Endothelial cell of umbilical vein (primary cell): Measurements from ENCODE around the gene PDCD1LG2. TPM values are rescaled to one million over a fixed set of nuclear protein-coding genes. Genes with fewer than 3 reads are reported as not detected.

Experiments used
- BruUV-seq: library from RNA; stranded (reverse); fragments of 400-500 nt; replicated peaks from 2 replicates; lab custom pipeline; 2021; lab: Mats Ljungman, UMichigan
- CTCF ChIA-PET: fragments of 300-600, 350-600 bp; sonication (Branson Sonifier 250); formaldehyde crosslinking; loops from one replicate; lab custom pipeline; 2021; ENCODE audit warnings: antibody characterized with exemption, inconsistent platforms; lab: Charles Lee
- POLR2A ChIA-PET: fragments of 300-600, 350-600 bp; sonication (Branson Sonifier 250); formaldehyde crosslinking; loops from one replicate; lab custom pipeline; 2021; ENCODE audit warnings: antibody characterized with exemption, inconsistent platforms; lab: Charles Lee
- DNase-seq: peaks from one replicate; pipeline ENCODE4 v3.0.0-alpha.2; 2011; ENCODE audit warnings: low read depth, low spot score
- FAIRE-seq: peaks from 2 replicates; lab custom pipeline; 2011; peaks lifted over from hg19 to GRCh38; lab: Jason Lieb, UNC
- H2AFZ ChIP-seq: 2 replicates; pipeline ENCODE4 v1.6.0; 2012; ENCODE audit warnings: low read depth, low read length, control low read depth, inconsistent platforms
- H3K27ac ChIP-seq: 2 replicates; pipeline ENCODE4 v1.5.1; 2011; ENCODE audit warnings: low read depth, mild to moderate bottlenecking, control low read depth, low read length, moderate library complexity; ENCODE audit not compliant: insufficient read depth
- H3K27me3 ChIP-seq, 2 experiments: 2 replicates each; pipeline versions ENCODE4 v1.6.0 to v1.6.1; 2011; ENCODE audit warnings: low read length in 2 of 2, mixed read lengths in 1 of 2; ENCODE audit not compliant: control insufficient read depth in 2 of 2, insufficient read depth in 2 of 2
- H3K36me3 ChIP-seq, 2 experiments: 2 replicates in 1 of 2; 3 replicates in 1 of 2; pipeline ENCODE4 v1.5.1; 2011; ENCODE audit warnings: low read length in 2 of 2, mild to moderate bottlenecking in 1 of 2, moderate library complexity in 1 of 2; ENCODE audit not compliant: control insufficient read depth in 2 of 2, insufficient read depth in 2 of 2; ENCODE audit errors: extremely low read depth in 1 of 2
- H3K4me1 ChIP-seq: 3 replicates; pipeline ENCODE4 v1.5.1; 2011; ENCODE audit warnings: mild to moderate bottlenecking, low read length; ENCODE audit not compliant: control insufficient read depth, insufficient read depth; ENCODE audit errors: extremely low read depth
- H3K4me2 ChIP-seq: 2 replicates; pipeline ENCODE4 v1.6.1; 2011; ENCODE audit warnings: low read length, control low read depth, mixed read lengths; ENCODE audit not compliant: insufficient read depth
- H3K4me3 ChIP-seq, 3 experiments: fragments of 200-600 bp in 1 of 3; sonication (generic), shearing (Covaris generic) in 1 of 3; replicated peaks in 1 of 3; 2 replicates each; pipeline ENCODE4 v1.5.1; 2011 to 2016; ENCODE audit warnings: control low read depth in 3 of 3, low read length in 3 of 3, mild to moderate bottlenecking in 2 of 3, inconsistent platforms in 1 of 3, low read depth in 1 of 3, moderate library complexity in 1 of 3; ENCODE audit not compliant: insufficient read depth in 1 of 3
- H3K79me2 ChIP-seq: 2 replicates; pipeline ENCODE4 v1.6.0; 2012; ENCODE audit warnings: low read length, inconsistent platforms; ENCODE audit not compliant: control insufficient read depth, insufficient read depth
- H3K9ac ChIP-seq: replicated peaks from 2 replicates; pipeline ENCODE3; 2011; ENCODE audit warnings: low read length, control low read depth; ENCODE audit not compliant: insufficient read depth; ENCODE audit errors: extremely low read depth
- H3K9me1 ChIP-seq: replicated peaks from 3 replicates; pipeline ENCODE4 v1.6.0; 2011; ENCODE audit warnings: mild to moderate bottlenecking, low read length; ENCODE audit not compliant: control insufficient read depth, insufficient read depth; ENCODE audit errors: extremely low read depth
- H3K9me3 ChIP-seq: replicated peaks from 2 replicates; pipeline ENCODE4 v1.5.1; 2012; ENCODE audit warnings: low read length, inconsistent platforms; ENCODE audit not compliant: control insufficient read depth, insufficient read depth
- H4K20me1 ChIP-seq: replicated peaks from 2 replicates; pipeline ENCODE3; 2011; ENCODE audit warnings: mild to moderate bottlenecking, low read length; ENCODE audit not compliant: control insufficient read depth, insufficient read depth; ENCODE audit errors: extremely low read depth
- CTCF ChIP-seq, 2 donors: IDR thresholded peaks; 1 replicate in 1 of 2; 2 replicates in 1 of 2; pipeline ENCODE4 v1.5.1; 2011; ENCODE audit warnings: low read length in 2 of 2, mild to moderate bottlenecking in 2 of 2, moderate library complexity in 2 of 2, control low read depth in 1 of 2, inconsistent platforms in 1 of 2, low read depth in 1 of 2; ENCODE audit not compliant: insufficient read depth in 1 of 2; ENCODE audit errors: extremely low read depth in 1 of 2
- EZH2 ChIP-seq: IDR thresholded peaks from 2 replicates; pipeline ENCODE4 v1.6.1; 2012; ENCODE audit warnings: borderline replicate concordance, low read depth, mild to moderate bottlenecking, moderate library complexity, low read length, inconsistent platforms; ENCODE audit not compliant: severe bottlenecking
- FOS ChIP-seq: IDR thresholded peaks from 2 replicates; pipeline ENCODE4 v1.6.1; 2011; ENCODE audit warnings: mild to moderate bottlenecking, low read length, moderate library complexity, borderline replicate concordance; ENCODE audit not compliant: insufficient read depth
- GATA2 ChIP-seq: IDR thresholded peaks from 2 replicates; pipeline ENCODE4 v1.7.0; 2011; ENCODE audit warnings: low read depth, mild to moderate bottlenecking, moderate library complexity, mixed read lengths, low read length; ENCODE audit not compliant: insufficient read length, insufficient read depth
- JUN ChIP-seq: IDR thresholded peaks from 2 replicates; pipeline ENCODE4 v1.6.1; 2011; ENCODE audit warnings: borderline replicate concordance, low read depth; ENCODE audit not compliant: insufficient read length, insufficient read depth
- MAX ChIP-seq: IDR thresholded peaks from 2 replicates; pipeline ENCODE4 v1.6.1; 2011; ENCODE audit not compliant: insufficient read depth, insufficient read length
- MYC ChIP-seq: IDR thresholded peaks from one replicate; pipeline ENCODE4 v1.6.1; 2011; ENCODE audit warnings: mild to moderate bottlenecking, low read depth, low read length
- POLR2A ChIP-seq: IDR thresholded peaks from 2 replicates; pipeline ENCODE4 v1.6.1; 2012; ENCODE audit warnings: low read depth, mild to moderate bottlenecking, control low read depth, low read length
- POLR2AphosphoS5 ChIP-seq: IDR thresholded peaks from 2 replicates; pipeline ENCODE4 v1.6.1; 2012; ENCODE audit warnings: low read depth, mild to moderate bottlenecking, control low read depth, low read length, moderate library complexity; ENCODE audit not compliant: insufficient read depth
- dilution Hi-C: fragments of 300-500 bp; cut with MboI; formaldehyde crosslinking; loops from one replicate; pipeline ENCODE4 v1.15.0; 2019; ENCODE audit warnings: low sequenced_read_pairs; ENCODE audit not compliant: extremely low pct_ligation_motif_present
- intact Hi-C: fragments of 100-400 bp; cut with micrococcal nuclease; formaldehyde crosslinking; loops from one replicate; pipeline ENCODE4 v1.10.0; 2022
- polyA plus RNA-seq, 4 experiments: library from polyadenylated mRNA; depleted of rRNA in 3 of 4; stranded (reverse) in 3 of 4; unstranded in 1 of 4; fragments of >200 nt; gene quantifications; 2 replicates each; pipeline versions ENCODE4 v1.2.1 to v1.2.3, GENCODE V29; 2011 to 2012; ENCODE audit warnings: missing spikeins in 1 of 4
- total RNA-seq: library from RNA; stranded (reverse); gene quantifications from 2 replicates; pipeline ENCODE4 v1.2.3, GENCODE V29; 2021

PDCD1LG2 gene
- total and polyA plus RNA-seq, 2 donors (not counting 3 experiments of a cell fraction or from before 2014, with no cell fraction given) = 7.9 to 9.5 TPM

GRCh38 chr9:5553211-5553610, 42.9 kb downstream of the PDCD1LG2 start:
- intact Hi-C loops = no loop called here
- DNase-seq (peak; percentile 76), FAIRE-seq (peak; percentile 72)
- no peak overlapping the region for H2AFZ ChIP-seq
- H3K4me1 ChIP-seq = peaks cover 39% of the 10 kb centered on the region
- CTCF ChIA-PET = interaction anchor here (1.4 to 1.7 kb wide), 4 partner anchors 18 to 367 kb away, joined by 3 to 5 read pairs (median 4); no protein-coding TSS in a partner anchor
- POLR2A ChIA-PET = no interaction called here
- no peaks in the 10 kb centered on the region for H3K27me3 ChIP-seq
- H3K4me3 ChIP-seq = no peak overlapping the region
- H3K4me2 ChIP-seq = peak overlapping the region; percentile 35
- H3K9ac ChIP-seq = no peak overlapping the region
- no TSS peak for BruUV-seq
- H3K9me3 ChIP-seq = no peaks in the 10 kb centered on the region
- H4K20me1 ChIP-seq = no peaks in the 10 kb centered on the region
- dilution Hi-C loops = no loop called here
- H3K36me3 ChIP-seq = no peaks in the 10 kb centered on the region
- H3K79me2 ChIP-seq = no peaks in the 10 kb centered on the region
- no peak for TF ChIP-seq POLR2AphosphoS5
- TF ChIP-seq POLR2A = no peak
- no peak for TF ChIP-seq CTCF (IDR thresholded peaks at IDR 0.05; ENCODE audit: extremely low read depth in 1 of 2, insufficient read depth in 1 of 2, low read depth in 1 of 2, low read length in 2 of 2)
- peak; percentile 12 for TF ChIP-seq JUN
- no peak for TF ChIP-seq FOS
- no peak for TF ChIP-seq MAX
- TF ChIP-seq GATA2 = no peak
- TF ChIP-seq MYC = no peak
- no peak for TF ChIP-seq EZH2
- peak overlapping the region; percentile 64 for H3K27ac ChIP-seq
- H3K9me1 ChIP-seq = no peaks in the 10 kb centered on the region
